CD14-positive monocyte (primary cell): Measurements from ENCODE around the gene PPP2R1A. TPM values are rescaled to one million over a fixed set of nuclear protein-coding genes. Genes with fewer than 3 reads are reported as not detected.

ENCODE experiments used
- DNase-seq, 3 donors: peaks; one replicate each; pipeline ENCODE4 v3.0.0-alpha.2; 2011 to 2022
- H2AFZ ChIP-seq: 2 replicates; pipeline ENCODE4 v1.6.0; 2012; ENCODE audit warnings: mild to moderate bottlenecking, low read depth, low read length, inconsistent platforms; ENCODE audit not compliant: insufficient read depth, poor library complexity, severe bottlenecking
- H3K27ac ChIP-seq, 2 donors: 1 replicate in 1 of 2; 2 replicates in 1 of 2; pipeline ENCODE4 v1.5.1; 2012 to 2013; ENCODE audit warnings: low read length in 2 of 2, control low read depth in 1 of 2, inconsistent platforms in 1 of 2, low read depth in 1 of 2, mild to moderate bottlenecking in 1 of 2
- H3K27me3 ChIP-seq, 2 donors: one replicate each; pipeline versions ENCODE4 v1.6.0 to v1.6.1; 2011 to 2013; ENCODE audit warnings: low read length in 2 of 2; ENCODE audit not compliant: control insufficient read depth in 2 of 2, insufficient read depth in 2 of 2
- H3K36me3 ChIP-seq, 2 donors: replicated peaks in 1 of 2; 1 replicate in 1 of 2; 2 replicates in 1 of 2; pipeline versions ENCODE4 v1.5.1 to v1.6.1; 2012 to 2013; ENCODE audit warnings: low read length in 2 of 2, control low read depth in 1 of 2, inconsistent platforms in 1 of 2, mild to moderate bottlenecking in 1 of 2; ENCODE audit not compliant: insufficient read depth in 2 of 2, control insufficient read depth in 1 of 2
- H3K4me1 ChIP-seq, 2 donors: 1 replicate in 1 of 2; 2 replicates in 1 of 2; pipeline versions ENCODE4 v1.5.1 to v1.6.1; 2012 to 2013; ENCODE audit warnings: low read length in 2 of 2, control low read depth in 1 of 2, inconsistent platforms in 1 of 2, mild to moderate bottlenecking in 1 of 2, moderate library complexity in 1 of 2; ENCODE audit not compliant: insufficient read depth in 2 of 2, control insufficient read depth in 1 of 2
- H3K4me2 ChIP-seq: replicated peaks from 2 replicates; pipeline ENCODE3; 2012; ENCODE audit warnings: low read length, moderate library complexity, mild to moderate bottlenecking; ENCODE audit not compliant: poor library complexity, severe bottlenecking; ENCODE audit errors: extremely low read depth
- H3K4me3 ChIP-seq, 3 experiments: fragments of 200-600 bp in 1 of 3; sonication (generic) in 1 of 3; replicated peaks in 1 of 3; 1 replicate in 2 of 3; 2 replicates in 1 of 3; pipeline ENCODE4 v1.5.1; 2011 to 2013; ENCODE audit warnings: low read length in 3 of 3, mild to moderate bottlenecking in 3 of 3, control low read depth in 2 of 3, low read depth in 2 of 3, inconsistent platforms in 1 of 3, moderate library complexity in 1 of 3
- H3K79me2 ChIP-seq: 2 replicates; pipeline ENCODE4 v1.6.0; 2012; ENCODE audit warnings: mild to moderate bottlenecking, control low read depth, inconsistent platforms, low read length, moderate library complexity; ENCODE audit not compliant: insufficient read depth
- H3K9ac ChIP-seq: 2 replicates; pipeline ENCODE4 v1.6.0; 2017; ENCODE audit warnings: low read length, mild to moderate bottlenecking; ENCODE audit not compliant: insufficient read depth, poor library complexity, severe bottlenecking
- H3K9me3 ChIP-seq, 2 donors: replicated peaks in 1 of 2; 1 replicate in 1 of 2; 2 replicates in 1 of 2; pipeline versions ENCODE4 v1.5.1 to v1.6.1; 2012 to 2013; ENCODE audit warnings: low read length in 2 of 2, control low read depth in 1 of 2; ENCODE audit not compliant: control insufficient read depth in 1 of 2, insufficient read depth in 1 of 2
- H4K20me1 ChIP-seq: 2 replicates; pipeline ENCODE4 v1.6.0; 2012; ENCODE audit warnings: mild to moderate bottlenecking, low read length, control low read depth, moderate library complexity; ENCODE audit not compliant: insufficient read depth
- H3K27ac Mint-ChIP-seq, 7 donors: one replicate each; pipeline ENCODE4 v1.8.0; 2020; ENCODE audit warnings: mild to moderate bottlenecking in 7 of 7, mixed read lengths in 7 of 7, moderate library complexity in 6 of 7, inconsistent platforms in 2 of 7
- H3K27me3 Mint-ChIP-seq, 3 donors: one replicate each; pipeline ENCODE4 v1.8.0; 2021 to 2022; ENCODE audit warnings: low read depth in 3 of 3, mild to moderate bottlenecking in 3 of 3, mixed read lengths in 3 of 3, moderate library complexity in 3 of 3, inconsistent platforms in 1 of 3
- H3K36me3 Mint-ChIP-seq, 2 donors: one replicate each; pipeline ENCODE4 v1.8.0; 2020; ENCODE audit warnings: mixed read lengths in 2 of 2, inconsistent platforms in 1 of 2, mild to moderate bottlenecking in 1 of 2
- H3K4me1 Mint-ChIP-seq: one replicate; pipeline ENCODE4 v1.8.0; 2020; ENCODE audit warnings: mild to moderate bottlenecking, mixed read lengths
- H3K4me3 Mint-ChIP-seq, 2 donors: one replicate each; pipeline ENCODE4 v1.8.0; 2020; ENCODE audit warnings: mild to moderate bottlenecking in 2 of 2, mixed read lengths in 2 of 2, moderate library complexity in 1 of 2
- H3K9me3 Mint-ChIP-seq, 7 donors: one replicate each; pipeline ENCODE4 v1.8.0; 2020 to 2022; ENCODE audit warnings: mixed read lengths in 7 of 7, mild to moderate bottlenecking in 6 of 7, moderate library complexity in 6 of 7, inconsistent platforms in 2 of 7
- WGBS: methylation state at CpG from one replicate; pipeline ENCODE4 v1.1.5; 2013; ENCODE audit warnings: missing lambda C conversion rate; ENCODE audit not compliant: insufficient coverage; 5-methylcytosine and 5-hydroxymethylcytosine counted together
- intact Hi-C, 2 donors: fragments of 100-400 bp; cut with micrococcal nuclease; formaldehyde crosslinking; loops; one replicate each; pipeline versions ENCODE4 v1.15.0 to v1.15.1; 2023
- polyA plus RNA-seq, 3 donors: library from polyadenylated mRNA; depleted of rRNA in 1 of 3; unstranded in 2 of 3; stranded (reverse) in 1 of 3; fragments of 300-500 nt in 2 of 3; fragments of >200 nt in 1 of 3; fragmentation: Illumina TruSeq in 2 of 3; gene quantifications; 1 replicate in 2 of 3; 2 replicates in 1 of 3; pipeline ENCODE4 v1.2.3, GENCODE V29; 2012 to 2021
- TF ChIP-seq, protein P1 (sequence below): fragments of 200-600 bp; IDR thresholded peaks from one replicate; pipeline ENCODE4 v1.8.0; 2022; ENCODE audit warnings: antibody characterized with exemption, mild to moderate bottlenecking

Gene PPP2R1A
- polyA plus RNA-seq, 3 donors: 79.9 to 151 (median 127) TPM

- DNase-seq: no peak
- intact Hi-C loops: loop anchor here in 1 of 2 donors (10.0 kb wide), 1 partner anchor 173 kb away; the partner anchor contains the start of gene ZNF614
- no peak overlapping the region for H3K4me3 Mint-ChIP-seq
- no peaks in the 10 kb centered on the region for H3K9me3 Mint-ChIP-seq
- Histone ChIP-seq H3K9me3 (no peaks in the 10 kb centered on the region), H3K27ac (peak overlapping the region in 1 of 2 donors; percentile 24), H3K4me2 (no peak overlapping the region), H3K9ac (no peak overlapping the region), H3K79me2 (peaks cover 92% of the 10 kb centered on the region), H3K27me3 (no peaks in the 10 kb centered on the region), H3K4me3 (no peak overlapping the region), H3K36me3 (peaks cover 63 to 96% of the 10 kb centered on the region in 2 donors), H2AFZ (no peak overlapping the region), H4K20me1 (peaks cover 94% of the 10 kb centered on the region), H3K4me1 (no peaks in the 10 kb centered on the region)
- H3K36me3 Mint-ChIP-seq: peaks cover 67 to 91% of the 10 kb centered on the region in 2 donors
- H3K27ac Mint-ChIP-seq: no peak overlapping the region
- H3K27me3 Mint-ChIP-seq: no peaks in the 10 kb centered on the region
- TF ChIP-seq, protein P1, sequence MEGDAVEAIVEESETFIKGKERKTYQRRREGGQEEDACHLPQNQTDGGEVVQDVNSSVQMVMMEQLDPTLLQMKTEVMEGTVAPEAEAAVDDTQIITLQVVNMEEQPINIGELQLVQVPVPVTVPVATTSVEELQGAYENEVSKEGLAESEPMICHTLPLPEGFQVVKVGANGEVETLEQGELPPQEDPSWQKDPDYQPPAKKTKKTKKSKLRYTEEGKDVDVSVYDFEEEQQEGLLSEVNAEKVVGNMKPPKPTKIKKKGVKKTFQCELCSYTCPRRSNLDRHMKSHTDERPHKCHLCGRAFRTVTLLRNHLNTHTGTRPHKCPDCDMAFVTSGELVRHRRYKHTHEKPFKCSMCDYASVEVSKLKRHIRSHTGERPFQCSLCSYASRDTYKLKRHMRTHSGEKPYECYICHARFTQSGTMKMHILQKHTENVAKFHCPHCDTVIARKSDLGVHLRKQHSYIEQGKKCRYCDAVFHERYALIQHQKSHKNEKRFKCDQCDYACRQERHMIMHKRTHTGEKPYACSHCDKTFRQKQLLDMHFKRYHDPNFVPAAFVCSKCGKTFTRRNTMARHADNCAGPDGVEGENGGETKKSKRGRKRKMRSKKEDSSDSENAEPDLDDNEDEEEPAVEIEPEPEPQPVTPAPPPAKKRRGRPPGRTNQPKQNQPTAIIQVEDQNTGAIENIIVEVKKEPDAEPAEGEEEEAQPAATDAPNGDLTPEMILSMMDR: no peak
- no CpG with 5 or more reads among the region's 3 CpGs for WGBS
- peaks cover 5% of the 10 kb centered on the region for H3K4me1 Mint-ChIP-seq
Observed at GRCh38 chr19:52197964-52198363, 8.1 kb downstream of the PPP2R1A start.

DNA sequence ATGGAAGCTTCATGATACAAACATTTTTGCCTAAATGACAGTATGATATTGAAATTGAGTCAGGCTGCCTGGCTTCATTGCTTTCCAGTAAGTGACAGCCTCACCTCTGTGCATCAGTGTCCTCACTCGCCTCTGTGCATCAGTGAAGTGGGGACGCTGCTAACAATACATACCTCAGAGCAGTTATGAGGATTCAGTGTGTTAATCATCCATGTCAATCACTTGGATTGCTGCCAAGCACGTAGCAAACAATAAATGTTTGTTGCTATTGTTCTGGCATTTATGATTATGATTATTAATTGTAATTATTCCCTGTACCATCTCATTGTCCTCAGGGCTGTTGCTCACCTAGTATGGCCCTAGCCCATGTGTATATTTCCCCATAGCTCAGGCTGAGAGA is 8.8 kb downstream of the PPP2R1A start:
- Histone ChIP-seq H3K27me3 (no peaks in the 10 kb centered on the region), H4K20me1 (peaks cover 97% of the 10 kb centered on the region), H3K4me1 (no peaks in the 10 kb centered on the region), H3K4me2 (no peak overlapping the region), H3K4me3 (no peak overlapping the region), H2AFZ (no peak overlapping the region), H3K27ac (no peak overlapping the region), H3K79me2 (peaks cover 92% of the 10 kb centered on the region), H3K9me3 (no peaks in the 10 kb centered on the region), H3K9ac (no peak overlapping the region), H3K36me3 (peaks cover 66 to 96% of the 10 kb centered on the region in 2 donors)
- no peaks in the 10 kb centered on the region for H3K27me3 Mint-ChIP-seq
- peaks cover 69 to 91% of the 10 kb centered on the region in 2 donors for H3K36me3 Mint-ChIP-seq
- no peaks in the 10 kb centered on the region for H3K9me3 Mint-ChIP-seq
- no CpG with 5 or more reads among the region's 3 CpGs for WGBS
- H3K4me3 Mint-ChIP-seq: no peak overlapping the region
- TF ChIP-seq, protein P1: no peak
- no peak for DNase-seq
- intact Hi-C loops: loop anchor here in 1 of 2 donors (10.0 kb wide), 1 partner anchor 174 kb away; the partner anchor contains the start of gene ZNF614
- peaks cover 5% of the 10 kb centered on the region for H3K4me1 Mint-ChIP-seq
- no peak overlapping the region for H3K27ac Mint-ChIP-seq
